Measurements from ENCODE around the gene AEBP2. TPM values are rescaled to one million over a fixed set of nuclear protein-coding genes. Genes with fewer than 3 reads are reported as not detected.

The AEBP2 gene
- total and polyA plus RNA-seq, 9 of the 15 experiments (the other 6 are each of a cell fraction or from before 2014, with no cell fraction given): 5.7 to 43.7 (median 10.3) TPM

- TF ChIP-seq ZNF445 (CRISPR knock-in tag; IDR thresholded peaks at IDR 0.05; ENCODE audit: low read depth): no peak
- no peak for TF ChIP-seq ILF3 (IDR thresholded peaks at IDR 0.05; ENCODE audit: borderline replicate concordance)
- no peak for TF ChIP-seq SAP30 (IDR thresholded peaks at IDR 0.05; ENCODE audit: borderline replicate concordance, insufficient read depth, low read depth, low read length, poor library complexity, severe bottlenecking)
- TF ChIP-seq MTA3 (IDR thresholded peaks at IDR 0.05; ENCODE audit: borderline replicate concordance): no peak
Measured at GRCh38 chr12:19498099-19498498, 58.8 kb downstream of the AEBP2 start (continued).

- WGBS (ENCODE audit: insufficient coverage, low coverage, missing lambda C conversion rate): 93% methylated on average over 4 of the region's 4 CpGs
- no peaks in the 10 kb centered on the region for H3K9me3 ChIP-seq (replicated peaks; ENCODE audit: control insufficient read depth, insufficient read depth, low read depth, low read length)
- no peak for FAIRE-seq
- CTCF ChIA-PET (ENCODE audit: low intra/inter-chr PET ratio): no interaction called here
- in situ Hi-C loops (cut with MboI): no loop called here
- POLR2A ChIA-PET: no interaction called here
- no TSS peak for BruUV-seq (replicated peaks)
- DNase-seq (ENCODE audit: extremely low read depth in 1 of 4, low spot score in 3 of 4): no peak
- no peak overlapping the region for H3K9ac ChIP-seq (ENCODE audit: insufficient read depth in 1 of 2, low read depth in 2 of 2, low read length in 2 of 2)
- intact Hi-C loops (cut with micrococcal nuclease): no loop called here
- no peaks in the 10 kb centered on the region for H3K27me3 ChIP-seq (ENCODE audit: control insufficient read depth in 2 of 2, insufficient read depth in 2 of 2, low read length in 2 of 2)
- no peak overlapping the region for H3K4me3 ChIP-seq
- no peaks in the 10 kb centered on the region for H4K20me1 ChIP-seq (replicated peaks; ENCODE audit: control insufficient read depth, insufficient read depth, low read length)
- peaks cover 4 to 5% of the 10 kb centered on the region in 2 experiments; a peak in 3 of 5 replicates for H3K4me1 ChIP-seq (replicated peaks in 1 of 2; ENCODE audit: control insufficient read depth in 2 of 2, insufficient read depth in 2 of 2, low read length in 2 of 2)
- H3K79me2 ChIP-seq (ENCODE audit: control insufficient read depth, insufficient read depth, low read length): peaks cover 21% of the 10 kb centered on the region
- H3K4me2 ChIP-seq (ENCODE audit: insufficient read depth, low read length): no peak overlapping the region
- peaks cover 23% of the 10 kb centered on the region; the same call in 2 of the 3 replicates for H3K36me3 ChIP-seq (ENCODE audit: control insufficient read depth, insufficient read depth, low read length)
- TF ChIP-seq TFE3 (CRISPR knock-in tag; IDR thresholded peaks at IDR 0.05) (no peak), ZSCAN29 (IDR thresholded peaks at IDR 0.05) (no peak), NFIX (CRISPR knock-in tag; IDR thresholded peaks at IDR 0.05; ENCODE audit: low read depth) (no peak), MLLT1 (IDR thresholded peaks at IDR 0.05) (no peak), ZNF512 (tag; IDR thresholded peaks at IDR 0.05) (no peak), TAF9B (IDR thresholded peaks at IDR 0.05; ENCODE audit: partially characterized antibody) (no peak), CBX2 (IDR thresholded peaks at IDR 0.05; ENCODE audit: insufficient read depth, low read length, poor library complexity, severe bottlenecking) (no peak), ZNF766 (CRISPR knock-in tag; conservative IDR thresholded peaks at IDR 0.05) (no peak), ZNF699 (CRISPR knock-in tag; IDR thresholded peaks at IDR 0.05; ENCODE audit: insufficient replicate concordance) (no peak)
- no peak for ATAC-seq
- no peak overlapping the region for H3K27ac ChIP-seq (ENCODE audit: extremely low read depth, low read depth, low read length)
- H3K9me1 ChIP-seq (ENCODE audit: control insufficient read depth, insufficient read depth, low read length): no peaks in the 10 kb centered on the region
- no peak overlapping the region for H2AFZ ChIP-seq (ENCODE audit: low read depth, low read length)
Measured at GRCh38 chr12:19499030-19499429, 59.7 kb downstream of the AEBP2 start.

Data from K562 (cell line).